Left hindlimb (tissue), 1 donor: Measurements from ENCODE around the gene SVOPL.
"Not testable (repeated sequence)": the region's sequence is repeated elsewhere in the genome, so short reads cannot be mapped to it uniquely, and the experiment has no call there.

Experiments
- DNase-seq: peaks from one replicate; pipeline ENCODE4 v3.0.0-alpha.2; 2018

Gene SVOPL

DNA sequence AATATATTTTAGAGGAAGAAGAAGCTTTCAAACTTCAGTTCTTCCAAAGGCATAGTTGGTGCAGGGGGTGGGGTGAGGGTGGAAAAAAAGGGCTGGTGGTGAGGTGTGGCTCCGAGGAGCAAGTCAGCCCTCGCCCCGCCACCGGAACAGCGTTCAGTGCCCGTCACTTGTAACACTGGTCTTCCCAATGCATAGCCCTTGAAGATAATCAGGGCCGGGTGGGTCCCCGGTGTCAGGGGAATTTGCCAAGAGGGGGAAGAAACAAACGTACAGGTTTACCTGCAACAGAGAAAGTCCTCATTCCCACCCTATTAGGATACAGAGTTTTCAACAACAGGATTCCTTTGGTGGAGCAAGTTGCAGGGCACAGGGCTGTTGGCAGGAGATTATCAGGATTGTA lies 1.5 kb downstream of the SVOPL start:
- DNase-seq = no peak

DNA sequence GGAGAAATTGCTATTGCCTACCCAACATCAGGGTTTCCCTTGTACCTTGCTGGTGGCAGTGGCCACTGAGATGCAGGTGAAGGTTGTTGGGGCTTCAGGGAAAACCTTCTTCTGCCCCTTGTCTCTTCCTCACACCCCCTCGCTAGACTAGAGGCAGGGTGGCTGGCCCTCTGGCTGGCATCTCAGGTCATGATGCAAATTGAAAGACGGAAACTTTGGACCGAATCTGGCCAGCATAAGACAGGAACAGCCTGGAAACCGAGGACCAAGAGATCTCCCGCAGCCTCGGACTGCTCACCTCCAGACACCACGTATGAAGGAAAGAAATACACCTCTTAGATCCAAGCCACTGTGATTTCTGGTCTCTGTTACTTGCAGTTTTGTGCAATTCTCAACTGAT lies 2.9 kb downstream of the SVOPL start:
- no peak for DNase-seq

- no peak for DNase-seq
These were observed 3.5 kb downstream of the SVOPL start for GRCh38 chr7:138697535-138698182.

DNA sequence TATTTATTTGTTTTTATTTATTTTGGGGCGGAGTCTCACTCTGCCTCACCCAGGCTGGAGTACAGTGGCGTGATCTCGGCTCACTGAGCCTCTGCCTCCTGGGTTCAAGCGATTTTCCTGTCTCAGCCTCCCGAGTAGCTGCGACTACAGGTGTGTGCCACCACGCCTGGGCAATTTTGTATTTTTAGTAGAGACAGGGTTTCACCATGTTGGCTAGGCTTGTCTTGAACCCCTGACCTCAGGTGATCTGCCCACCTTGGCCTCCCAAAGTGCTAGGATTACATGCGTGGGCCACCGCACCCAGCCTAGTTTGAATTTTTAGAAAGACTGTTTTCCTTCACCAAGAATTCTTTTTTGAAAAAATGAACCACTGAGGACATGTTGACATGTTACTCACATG lies 5.4 kb downstream of the SVOPL start:
- not testable (repeated sequence) for DNase-seq

GRCh38 chr7:138695106-138695505 lies 6.1 kb downstream of the SVOPL start:
- no peak for DNase-seq

GRCh38 chr7:138691178-138691577 lies 10.0 kb downstream of the SVOPL start:
- DNase-seq = no peak

DNA sequence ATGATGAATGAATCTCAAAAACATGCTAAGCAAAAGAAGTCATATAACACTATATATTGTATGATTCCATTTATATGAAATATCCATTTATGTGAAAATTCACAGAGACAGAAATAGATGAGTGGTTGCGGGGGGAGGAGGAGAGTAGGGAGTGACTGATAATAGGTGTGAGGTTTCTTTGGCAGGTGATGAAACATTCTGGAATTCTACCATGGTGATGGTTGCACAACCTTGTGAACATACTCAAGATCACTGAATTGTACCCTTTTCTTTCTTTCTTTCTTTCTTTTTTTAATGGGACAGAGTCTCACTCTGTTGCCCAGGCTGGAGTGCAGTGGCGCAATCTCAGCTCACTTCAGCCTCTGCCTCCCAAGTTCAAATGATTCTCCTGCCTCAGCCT lies 10.7 kb downstream of the SVOPL start:
- DNase-seq = no peak

- DNase-seq = not testable (repeated sequence)
These were observed 13.1 kb downstream of the SVOPL start for GRCh38 chr7:138688037-138688436.

DNA sequence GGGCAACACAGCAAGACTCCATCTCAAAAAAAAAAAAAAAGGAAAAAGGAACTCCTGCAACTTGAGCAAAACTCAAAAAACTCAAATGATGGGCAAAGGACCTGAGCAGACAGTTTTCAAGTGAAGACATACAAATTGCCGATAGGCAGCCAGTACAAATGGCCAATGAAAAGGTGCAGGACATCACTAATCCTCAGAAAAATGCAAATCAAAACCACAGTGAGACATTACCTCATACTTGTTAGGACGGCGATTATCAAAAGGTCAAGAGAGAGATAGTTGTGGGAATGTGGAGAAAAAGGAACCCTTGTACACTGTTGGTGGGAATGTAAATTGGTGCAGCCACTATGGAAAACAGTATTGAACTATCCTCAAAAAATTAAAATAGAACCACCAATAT lies 16.8 kb downstream of the SVOPL start:
- no peak for DNase-seq

GRCh38 chr7:138679793-138680192 lies 21.4 kb downstream of the SVOPL start:
- no peak for DNase-seq

DNA sequence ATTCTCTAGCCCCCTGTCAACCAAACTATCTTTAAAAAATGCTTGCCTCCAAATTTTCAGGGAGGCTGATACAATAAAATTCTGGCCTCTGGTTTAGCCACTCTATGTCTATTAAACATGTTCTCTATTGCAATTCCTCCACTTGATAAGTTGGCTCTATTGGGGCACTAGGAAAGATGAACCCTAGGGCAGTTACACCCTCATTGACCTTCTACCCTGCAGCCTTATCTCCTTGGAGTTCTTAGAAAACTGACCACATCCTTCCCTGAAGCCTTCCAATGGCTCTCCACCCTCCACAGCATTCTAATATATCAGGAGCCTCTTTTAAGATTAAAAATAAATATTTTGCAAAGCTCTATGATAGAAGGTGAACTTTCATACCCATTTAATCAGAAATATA lies 30.6 kb downstream of the SVOPL start:
- DNase-seq = no peak

DNA sequence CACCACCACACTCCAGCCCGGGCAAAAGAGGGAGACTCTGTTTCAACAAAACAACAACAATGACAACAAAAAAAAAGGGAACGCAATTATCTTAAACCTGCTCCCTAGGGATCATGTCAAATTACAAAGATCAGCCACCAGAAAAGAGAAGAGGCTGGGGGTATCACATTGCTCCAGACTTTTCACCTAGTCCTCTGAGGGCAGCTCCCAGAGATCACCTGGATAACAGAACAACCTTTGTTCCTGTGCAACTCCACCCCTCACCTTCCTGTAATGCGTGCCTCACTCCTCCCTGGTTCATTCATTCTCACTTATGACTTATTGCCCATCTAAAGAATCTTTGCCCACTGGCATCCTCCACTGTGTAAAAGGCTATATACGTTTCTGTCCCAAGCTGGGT lies 31.8 kb downstream of the SVOPL start:
- no peak for DNase-seq

- DNase-seq = no peak
These were observed 32.2 kb downstream of the SVOPL start for GRCh38 chr7:138668946-138669345.

- DNase-seq = no peak
These were observed 32.9 kb downstream of the SVOPL start for GRCh38 chr7:138668229-138668596.

GRCh38 chr7:138667535-138668228 lies 33.5 kb downstream of the SVOPL start:
- DNase-seq = no peak

GRCh38 chr7:138666385-138666784 lies 34.8 kb downstream of the SVOPL start:
- DNase-seq = no peak

DNA sequence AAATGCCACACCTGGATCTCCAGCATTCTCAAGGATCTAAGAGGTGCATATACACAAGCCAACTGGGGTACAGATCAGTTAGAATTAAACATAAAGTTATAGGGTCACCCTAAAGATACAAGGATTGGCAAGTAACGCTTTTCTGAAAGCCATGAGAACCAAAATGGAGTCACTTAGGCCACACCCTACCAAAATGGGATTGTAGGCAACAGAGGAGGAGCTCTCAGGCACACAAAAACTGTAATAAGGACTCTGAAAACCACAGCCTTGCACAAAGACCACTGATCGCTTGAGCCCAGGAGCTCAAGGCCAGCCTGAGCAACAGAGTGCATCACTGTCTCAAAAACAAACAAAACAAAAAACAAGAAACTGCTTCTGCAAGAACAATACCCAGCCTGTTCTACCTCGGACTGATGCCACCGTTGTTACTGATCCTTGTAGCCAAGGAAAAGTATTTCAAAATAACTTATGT lies 35.5 kb downstream of the SVOPL start:
- DNase-seq = no peak

DNA sequence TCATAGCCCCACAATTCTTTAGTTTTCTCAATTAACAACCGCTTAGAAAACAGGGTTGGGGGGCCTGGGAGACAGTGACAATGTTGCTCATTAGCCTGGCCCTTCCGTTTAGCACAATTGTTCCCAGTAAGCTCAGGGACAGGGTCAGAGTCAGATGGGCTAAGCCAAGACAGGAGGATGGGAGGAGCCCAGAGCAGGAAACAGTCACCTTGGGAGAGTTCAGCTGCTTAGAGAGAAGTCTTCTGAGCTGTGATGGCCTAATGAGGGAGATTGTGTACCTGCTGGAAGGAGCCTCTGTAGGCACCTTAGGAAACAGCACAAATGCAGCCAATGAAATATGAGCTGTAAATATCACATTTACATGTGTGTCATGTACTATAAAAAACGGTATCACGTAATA lies 35.9 kb downstream of the SVOPL start:
- no peak for DNase-seq

DNA sequence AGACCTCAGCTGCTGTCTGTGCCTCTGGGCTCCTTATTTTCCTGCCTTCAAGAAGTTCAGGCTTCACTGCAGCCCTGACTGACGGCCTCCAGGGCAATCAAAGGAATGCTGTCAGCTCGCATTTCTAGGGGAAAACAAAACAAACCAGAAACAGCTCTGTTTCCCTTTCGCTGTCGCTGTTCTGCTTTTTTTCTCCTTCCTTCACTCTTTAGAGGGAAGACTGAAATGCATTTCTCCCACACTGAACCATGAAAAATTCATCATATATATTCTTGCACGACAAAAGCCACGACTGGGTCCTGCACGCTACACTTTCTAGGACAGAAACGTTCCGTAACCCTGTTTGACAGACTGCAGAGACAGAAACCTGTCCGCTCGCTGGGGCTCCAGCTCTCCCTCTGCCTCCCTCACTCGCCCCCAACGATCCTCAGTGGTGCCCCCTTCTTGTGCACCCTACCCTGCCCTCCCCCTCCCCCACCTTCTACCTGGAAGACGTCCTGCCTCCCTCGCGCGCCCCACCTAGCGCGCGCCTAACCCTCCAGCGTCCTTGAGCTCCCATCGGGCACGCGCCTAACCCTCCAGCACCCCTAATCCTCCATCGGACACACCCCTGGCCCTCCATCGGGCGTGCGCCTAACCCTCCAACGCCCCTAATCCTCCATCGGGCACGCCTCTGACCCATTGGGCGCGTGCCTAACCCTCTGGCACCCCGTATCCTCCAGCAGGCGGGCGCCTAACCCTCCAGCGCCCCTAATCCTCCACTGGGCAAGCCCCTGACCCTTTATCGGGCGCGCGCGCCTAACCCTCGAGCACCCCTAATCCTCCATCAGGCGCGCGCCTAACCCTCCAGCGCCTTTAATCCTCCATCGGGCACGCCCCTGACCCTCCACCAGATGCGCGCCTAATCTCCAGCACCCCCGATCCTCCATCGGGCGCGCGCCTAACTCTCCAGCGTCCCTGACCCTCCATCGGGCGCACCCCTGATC lies 37.1 kb downstream of the SVOPL start:
- peak; percentile 31 for DNase-seq

DNA sequence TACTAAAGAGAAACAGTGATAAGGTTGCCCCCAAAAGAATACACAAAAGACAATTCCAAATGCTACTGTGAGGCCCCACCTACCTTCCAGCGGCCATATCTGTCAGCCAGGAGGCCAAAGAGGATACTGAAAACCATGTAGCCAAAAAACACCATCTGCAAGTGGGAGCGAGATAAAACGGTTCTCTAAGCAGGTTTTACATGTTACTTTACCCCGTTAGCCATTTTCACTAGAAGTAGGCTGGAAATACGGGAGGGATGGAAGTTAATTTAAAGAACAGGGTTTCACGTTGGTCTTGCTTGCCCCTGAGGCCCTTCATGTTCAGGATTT lies 38.2 kb downstream of the SVOPL start:
- no peak for DNase-seq

DNA sequence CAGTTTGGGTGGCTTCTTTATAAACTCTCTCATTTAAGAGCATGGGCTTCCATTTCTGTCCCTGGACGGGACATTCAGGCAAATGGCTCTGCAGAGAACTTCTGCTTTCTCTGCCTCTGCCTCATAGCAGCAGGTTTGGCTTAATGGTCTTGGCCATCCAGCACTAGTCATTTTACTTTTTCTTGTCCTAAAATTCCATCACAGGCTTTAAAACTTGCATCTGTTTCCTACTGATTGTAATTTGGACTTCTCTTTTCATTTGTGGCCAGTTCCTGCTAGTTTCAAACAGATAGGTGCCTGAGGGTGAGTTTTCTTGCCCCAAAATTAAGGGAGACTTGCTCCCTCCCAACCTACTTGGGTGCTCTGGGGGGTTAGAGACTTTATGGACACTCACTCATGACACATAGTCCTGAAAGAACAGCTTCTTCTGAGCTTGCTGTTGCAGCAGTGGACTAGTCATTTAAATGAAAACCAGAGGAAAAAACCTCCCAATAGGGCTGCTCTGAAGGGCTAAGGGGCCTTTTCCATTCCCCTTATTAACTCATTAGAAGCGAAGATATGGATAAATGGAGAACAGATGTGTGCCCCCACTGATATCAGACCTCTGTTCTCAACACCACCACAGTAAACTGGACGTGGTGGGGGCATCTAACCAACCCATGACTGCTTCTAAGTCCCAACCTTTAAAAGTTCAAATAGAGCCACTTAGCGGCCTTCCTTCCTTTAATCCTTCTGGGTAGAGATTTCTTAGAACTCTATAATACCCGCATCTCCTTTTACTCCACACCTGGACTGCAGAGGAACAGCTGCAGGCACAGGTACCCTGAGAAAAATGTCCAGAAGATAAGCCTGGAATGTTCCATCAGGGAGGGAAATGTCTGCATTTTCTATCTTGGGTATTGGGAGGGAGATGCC lies 38.8 kb downstream of the SVOPL start:
- DNase-seq = no peak

GRCh38 chr7:138661069-138661635 lies 40.0 kb downstream of the SVOPL start:
- no peak for DNase-seq
